Esophagus muscularis mucosa (tissue), 4 donors: ENCODE measurements around the gene LRGUK. TPM values are rescaled to one million over a fixed set of nuclear protein-coding genes. Genes with fewer than 3 reads are reported as not detected.
"Not testable (repeated sequence)": the region's sequence is repeated elsewhere in the genome, so short reads cannot be mapped to it uniquely, and the experiment has no call there.

Experiments
- DNase-seq: peaks from one replicate; pipeline ENCODE4 v3.0.0-alpha.2; 2017; ENCODE audit errors: extremely low spot score
- H3K27ac ChIP-seq, 4 donors: fragments of 200-600 bp; sonication (generic); replicated peaks in 1 of 4; 1 replicate in 3 of 4; 2 replicates in 1 of 4; pipeline ENCODE4 v1.5.1; 2016 to 2019; ENCODE audit warnings: mild to moderate bottlenecking in 1 of 4
- H3K27me3 ChIP-seq, 4 donors: fragments of 200-600 bp; sonication (generic); one replicate each; pipeline versions ENCODE4 v1.5.1 to v1.6.0; 2016 to 2019
- H3K36me3 ChIP-seq, 4 donors: fragments of 200-600 bp; sonication (generic); one replicate each; pipeline ENCODE4 v1.5.1; 2016 to 2019
- H3K4me1 ChIP-seq, 4 donors: fragments of 200-600 bp; sonication (generic); one replicate each; pipeline ENCODE4 v1.5.1; 2016 to 2019
- H3K4me3 ChIP-seq, 4 donors: fragments of 200-600 bp; sonication (generic); 1 replicate in 2 of 4; 2 replicates in 2 of 4; pipeline ENCODE4 v1.5.1; 2016 to 2019; ENCODE audit warnings: mild to moderate bottlenecking in 4 of 4, moderate library complexity in 1 of 4
- H3K9me3 ChIP-seq, 4 donors: fragments of 200-600 bp; sonication (generic); 1 replicate in 3 of 4; 2 replicates in 1 of 4; pipeline ENCODE4 v1.5.1; 2016 to 2019
- CTCF ChIP-seq, 3 experiments: fragments of 200-600 bp in 2 of 3; fragments of 450-650 bp in 1 of 3; sonication (generic) in 2 of 3; IDR thresholded peaks; one replicate each; pipeline ENCODE4 v1.5.1; 2017 to 2019; ENCODE audit warnings: antibody characterized with exemption in 3 of 3, mild to moderate bottlenecking in 2 of 3, moderate library complexity in 1 of 3
- EP300 ChIP-seq: sonication (generic); formaldehyde crosslinking; IDR thresholded peaks from one replicate; pipeline ENCODE4 v1.6.1; 2017; ENCODE audit warnings: antibody characterized with exemption
- POLR2A ChIP-seq: fragments of 450-650 bp; IDR thresholded peaks from one replicate; pipeline ENCODE4 v1.6.1; 2017; ENCODE audit warnings: antibody characterized with exemption, moderate library complexity, mild to moderate bottlenecking, low read depth
- POLR2AphosphoS5 ChIP-seq, 2 donors: sonication (generic); formaldehyde crosslinking; IDR thresholded peaks; one replicate each; pipeline ENCODE4 v1.6.1; 2017; ENCODE audit warnings: antibody characterized with exemption in 2 of 2
- WGBS: methylation state at CpG from one replicate; pipeline ENCODE4 v1.1.5; 2018; 5-methylcytosine and 5-hydroxymethylcytosine counted together
- intact Hi-C: fragments of 100-400 bp; cut with DNase I; formaldehyde crosslinking; loops from one replicate; pipeline ENCODE4 v1.15.1; 2023
- total RNA-seq, 4 donors: library from RNA; depleted of rRNA; stranded (reverse); fragments of >200 nt; gene quantifications; one replicate each; pipeline versions ENCODE4 v1.1.0 to v1.2.1, GENCODE V29; 2016

The LRGUK gene
- total RNA-seq, 4 donors from 2014 or later: 0.13 to 0.83 (median 0.31) TPM

DNA sequence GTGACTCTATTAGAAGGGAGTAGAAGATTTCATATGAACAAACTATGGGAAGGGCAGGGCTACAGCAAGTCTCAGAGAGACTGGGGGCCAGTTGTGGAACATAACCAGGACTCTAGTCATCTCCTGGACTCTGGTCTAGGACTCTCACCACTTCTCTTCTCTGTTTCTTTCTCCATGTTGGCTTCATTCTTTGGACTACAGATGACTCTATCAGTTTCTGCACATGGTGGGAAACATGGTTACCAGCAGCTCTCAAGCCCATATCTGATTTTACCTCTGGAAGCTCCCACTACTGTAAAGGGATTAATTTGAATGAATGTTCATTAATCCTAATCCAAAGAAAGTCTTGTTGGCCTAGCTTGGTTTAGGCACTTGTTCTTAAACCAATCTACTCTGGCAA is 84.7 kb downstream of the LRGUK start:
- Histone ChIP-seq H3K9me3 (no peaks in the 10 kb centered on the region), H3K27me3 (no peaks in the 10 kb centered on the region), H3K4me3 (no peak overlapping the region), H3K27ac (no peak overlapping the region), H3K4me1 (no peaks in the 10 kb centered on the region), H3K36me3 (no peaks in the 10 kb centered on the region)
- DNase-seq: no peak
- intact Hi-C loops: no loop called here
- no peak for TF ChIP-seq POLR2A
- TF ChIP-seq CTCF (IDR thresholded peaks at IDR 0.05): no peak
- no peak for TF ChIP-seq POLR2AphosphoS5 (IDR thresholded peaks at IDR 0.05)
- TF ChIP-seq EP300: no peak

DNA sequence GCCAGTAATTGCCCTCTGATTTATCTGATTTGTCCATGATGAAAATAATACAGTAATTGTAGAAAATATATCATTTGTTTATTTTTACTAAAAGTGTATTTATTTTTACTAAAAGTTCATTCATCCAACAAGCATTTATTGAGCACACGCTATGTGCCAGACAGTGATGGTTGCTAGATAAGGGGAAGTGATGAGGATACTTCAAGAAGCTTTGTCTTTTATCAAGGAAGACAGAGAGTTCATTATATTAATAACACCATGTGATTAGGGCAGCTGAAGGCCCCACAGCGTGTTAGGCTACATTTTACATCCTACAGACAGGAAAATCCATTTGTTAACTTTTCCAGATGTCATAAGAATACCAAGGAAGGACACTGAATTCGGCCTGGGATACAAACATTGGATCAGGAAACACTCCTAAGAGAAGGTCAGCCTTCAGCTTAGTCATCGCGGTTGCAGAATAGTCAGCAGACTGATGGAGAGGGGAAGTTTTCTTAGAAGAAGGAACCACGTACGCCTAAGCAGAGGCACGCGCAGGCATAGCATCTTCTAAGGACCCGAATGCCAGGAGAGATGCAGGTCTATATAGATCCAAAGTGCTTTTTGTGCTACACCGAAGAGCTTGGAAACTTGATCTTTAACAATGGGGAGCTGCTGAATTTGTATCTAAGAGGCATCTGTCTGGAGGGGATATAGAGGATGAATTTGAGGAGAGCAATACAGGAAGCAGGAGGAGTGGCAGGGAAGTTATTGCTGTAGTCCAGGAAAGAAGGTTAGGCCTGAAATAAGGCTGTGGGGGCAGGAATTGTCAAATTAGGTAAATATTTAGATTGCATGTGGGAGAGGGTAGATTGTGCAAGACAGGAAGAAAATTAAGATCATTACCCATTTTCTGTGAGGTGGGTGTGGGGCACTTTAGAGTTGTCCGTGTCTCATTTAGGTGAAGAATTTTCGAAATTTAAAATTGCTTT is 85.7 kb downstream of the LRGUK start:
- H3K4me3 ChIP-seq: no peak overlapping the region
- H3K27ac ChIP-seq: no peak overlapping the region
- H3K9me3 ChIP-seq: no peaks in the 10 kb centered on the region
- H3K4me1 ChIP-seq: no peaks in the 10 kb centered on the region
- H3K27me3 ChIP-seq: no peaks in the 10 kb centered on the region
- no peak for DNase-seq
- H3K36me3 ChIP-seq: no peaks in the 10 kb centered on the region
- intact Hi-C loops: no loop called here
- 61% methylated on average over 13 of the region's 13 CpGs for WGBS
- no peak for TF ChIP-seq CTCF (IDR thresholded peaks at IDR 0.05)
- no peak for TF ChIP-seq POLR2A
- no peak for TF ChIP-seq EP300
- no peak for TF ChIP-seq POLR2AphosphoS5 (IDR thresholded peaks at IDR 0.05)

- no peaks in the 10 kb centered on the region for H3K4me1 ChIP-seq
- H3K27ac ChIP-seq: no peak overlapping the region
- 89% methylated on average over 3 of the region's 3 CpGs for WGBS
- H3K4me3 ChIP-seq: no peak overlapping the region
- H3K9me3 ChIP-seq: no peaks in the 10 kb centered on the region
- H3K27me3 ChIP-seq: no peaks in the 10 kb centered on the region
- intact Hi-C loops: no loop called here
- no peak for DNase-seq
- H3K36me3 ChIP-seq: no peaks in the 10 kb centered on the region
- TF ChIP-seq EP300 (no peak), CTCF (IDR thresholded peaks at IDR 0.05) (no peak), POLR2AphosphoS5 (IDR thresholded peaks at IDR 0.05) (no peak), POLR2A (no peak)
These were observed 93.1 kb downstream of the LRGUK start for GRCh38 chr7:134220236-134220635.

GRCh38 chr7:134231296-134231695 is 104.2 kb downstream of the LRGUK start:
- DNase-seq, H3K27me3 ChIP-seq, H3K4me1 ChIP-seq, H3K27ac ChIP-seq, intact Hi-C loops, H3K36me3 ChIP-seq, H3K4me3 ChIP-seq, H3K9me3 ChIP-seq: not testable (repeated sequence)
- 87% methylated on average over 7 of the region's 7 CpGs for WGBS

- WGBS: 71% methylated on average over 4 of the region's 4 CpGs
- intact Hi-C loops: no loop called here
- Histone ChIP-seq H3K9me3 (peaks cover 4 to 20% (median 8%) of the 10 kb centered on the region in 4 donors), H3K4me3 (no peak overlapping the region), H3K27ac (no peak overlapping the region), H3K27me3 (no peaks in the 10 kb centered on the region), H3K4me1 (no peaks in the 10 kb centered on the region), H3K36me3 (no peaks in the 10 kb centered on the region)
- no peak for DNase-seq
- no peak for TF ChIP-seq EP300
- TF ChIP-seq POLR2A: no peak
- TF ChIP-seq CTCF (IDR thresholded peaks at IDR 0.05): no peak
- no peak for TF ChIP-seq POLR2AphosphoS5 (IDR thresholded peaks at IDR 0.05)
These were observed 107.1 kb downstream of the LRGUK start for GRCh38 chr7:134234216-134234615.
